HEK293 (cell line): ENCODE results near the gene PFAS.

ENCODE experiments used
- FEZF1 ChIP-seq: fragments of 450-650 bp; formaldehyde crosslinking; IDR thresholded peaks from 2 replicates; pipeline ENCODE4 v1.5.1; 2016; ENCODE audit warnings: missing biosample characterization, missing genetic modification characterization
- GFI1B ChIP-seq: fragments of 450-650 bp; formaldehyde crosslinking; IDR thresholded peaks from 2 replicates; pipeline ENCODE4 v1.5.1; 2016; ENCODE audit warnings: missing biosample characterization, missing genetic modification characterization
- GLI2 ChIP-seq: fragments of 450-650 bp; formaldehyde crosslinking; IDR thresholded peaks from 2 replicates; pipeline ENCODE4; 2017; ENCODE audit warnings: missing biosample characterization, missing genetic modification characterization, low read depth, borderline replicate concordance
- HOXD13 ChIP-seq: sonication (generic); formaldehyde crosslinking; IDR thresholded peaks from 2 replicates; pipeline ENCODE4 v1.8.0; 2022; ENCODE audit warnings: missing genetic modification reagents, borderline replicate concordance
- OSR2 ChIP-seq: fragments of 450-650 bp; formaldehyde crosslinking; IDR thresholded peaks from 2 replicates; pipeline ENCODE4 v1.5.1; 2016; ENCODE audit warnings: missing biosample characterization, missing genetic modification characterization
- SCRT2 ChIP-seq: fragments of 450-650 bp; formaldehyde crosslinking; IDR thresholded peaks from 2 replicates; pipeline ENCODE4 v1.5.1; 2016; ENCODE audit warnings: missing biosample characterization, missing genetic modification characterization
- ZNF132 ChIP-seq: fragments of 450-650 bp; formaldehyde crosslinking; IDR thresholded peaks from 2 replicates; pipeline ENCODE4 v1.5.1; 2017; ENCODE audit warnings: missing biosample characterization, missing genetic modification characterization, borderline replicate concordance
- ZNF133 ChIP-seq: fragments of 450-650 bp; formaldehyde crosslinking; IDR thresholded peaks from 2 replicates; pipeline ENCODE4 v1.5.1; 2016; ENCODE audit warnings: missing biosample characterization, missing genetic modification characterization
- ZNF174 ChIP-seq: fragments of 450-650 bp; formaldehyde crosslinking; IDR thresholded peaks from 2 replicates; pipeline ENCODE4 v1.5.0; 2017; ENCODE audit warnings: missing biosample characterization, mild to moderate bottlenecking, missing genetic modification characterization
- ZNF175 ChIP-seq: fragments of 450-650 bp; formaldehyde crosslinking; IDR thresholded peaks from 2 replicates; pipeline ENCODE4 v1.5.1; 2016; ENCODE audit warnings: missing biosample characterization, missing genetic modification characterization
- ZNF214 ChIP-seq: fragments of 450-650 bp; formaldehyde crosslinking; IDR thresholded peaks from 2 replicates; pipeline ENCODE4 v1.5.1; 2017; ENCODE audit warnings: missing biosample characterization, mild to moderate bottlenecking, missing genetic modification characterization, borderline replicate concordance
- ZNF311 ChIP-seq: fragments of 450-650 bp; formaldehyde crosslinking; IDR thresholded peaks from 2 replicates; pipeline ENCODE4 v1.5.1; 2017; ENCODE audit warnings: missing biosample characterization, missing genetic modification characterization, borderline replicate concordance
- ZNF366 ChIP-seq: fragments of 450-650 bp; formaldehyde crosslinking; conservative IDR thresholded peaks from 2 replicates; pipeline ENCODE4 v1.5.1; 2016; ENCODE audit warnings: missing biosample characterization, missing genetic modification characterization
- ZNF701 ChIP-seq: fragments of 450-650 bp; formaldehyde crosslinking; IDR thresholded peaks from 2 replicates; pipeline ENCODE4 v1.5.1; 2016; ENCODE audit warnings: missing biosample characterization, missing genetic modification characterization
- ZNF768 ChIP-seq: fragments of 450-650 bp; formaldehyde crosslinking; IDR thresholded peaks from 2 replicates; pipeline ENCODE4 v1.5.1; 2018; ENCODE audit warnings: missing biosample characterization, mild to moderate bottlenecking, missing genetic modification characterization
- TF ChIP-seq, protein P1 (sequence below): fragments of 450-650 bp; formaldehyde crosslinking; IDR thresholded peaks from 2 replicates; pipeline ENCODE4 v1.5.1; 2017; ENCODE audit warnings: missing biosample characterization, missing genetic modification characterization
- TF ChIP-seq, protein P2 (sequence below): fragments of 450-650 bp; formaldehyde crosslinking; IDR thresholded peaks from 2 replicates; pipeline ENCODE4 v1.5.1; 2016; ENCODE audit warnings: missing biosample characterization, missing genetic modification characterization
- TF ChIP-seq, protein P3 (sequence below): fragments of 450-650 bp; formaldehyde crosslinking; IDR thresholded peaks from 2 replicates; pipeline ENCODE4 v1.5.1; 2016; ENCODE audit warnings: missing biosample characterization, missing genetic modification characterization, borderline replicate concordance
- TF ChIP-seq, protein P4 (sequence below): fragments of 450-650 bp; formaldehyde crosslinking; IDR thresholded peaks from 2 replicates; pipeline ENCODE4 v1.5.1; 2016; ENCODE audit warnings: missing biosample characterization, missing genetic modification characterization
- TF ChIP-seq, protein P5 (sequence below): fragments of 450-650 bp; formaldehyde crosslinking; IDR thresholded peaks from 2 replicates; pipeline ENCODE4 v1.5.1; 2016; ENCODE audit warnings: missing biosample characterization, missing genetic modification characterization
- TF ChIP-seq, protein P6 (sequence below): fragments of 450-650 bp; formaldehyde crosslinking; IDR thresholded peaks from 2 replicates; pipeline ENCODE4 v1.5.1; 2016; ENCODE audit warnings: missing biosample characterization, missing genetic modification characterization
- TF ChIP-seq, protein P7 (sequence below): fragments of 450-650 bp; formaldehyde crosslinking; IDR thresholded peaks from 2 replicates; pipeline ENCODE4 v1.5.1; 2016; ENCODE audit warnings: missing biosample characterization, missing genetic modification characterization

PFAS gene

DNA sequence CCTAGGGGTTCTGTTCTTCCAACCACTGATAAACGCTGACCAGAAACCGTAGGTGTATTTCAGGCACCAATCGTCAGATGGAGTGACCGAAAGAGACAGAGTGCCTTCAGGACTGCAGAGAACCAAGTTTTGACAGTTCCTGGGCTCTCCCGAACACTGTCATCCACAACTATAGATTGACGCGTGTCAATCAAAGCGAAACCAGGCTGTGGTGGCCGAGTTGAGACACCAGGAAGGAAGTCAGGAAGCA is 26.8 kb upstream of the PFAS start (continued):
- TF ChIP-seq, protein P1, sequence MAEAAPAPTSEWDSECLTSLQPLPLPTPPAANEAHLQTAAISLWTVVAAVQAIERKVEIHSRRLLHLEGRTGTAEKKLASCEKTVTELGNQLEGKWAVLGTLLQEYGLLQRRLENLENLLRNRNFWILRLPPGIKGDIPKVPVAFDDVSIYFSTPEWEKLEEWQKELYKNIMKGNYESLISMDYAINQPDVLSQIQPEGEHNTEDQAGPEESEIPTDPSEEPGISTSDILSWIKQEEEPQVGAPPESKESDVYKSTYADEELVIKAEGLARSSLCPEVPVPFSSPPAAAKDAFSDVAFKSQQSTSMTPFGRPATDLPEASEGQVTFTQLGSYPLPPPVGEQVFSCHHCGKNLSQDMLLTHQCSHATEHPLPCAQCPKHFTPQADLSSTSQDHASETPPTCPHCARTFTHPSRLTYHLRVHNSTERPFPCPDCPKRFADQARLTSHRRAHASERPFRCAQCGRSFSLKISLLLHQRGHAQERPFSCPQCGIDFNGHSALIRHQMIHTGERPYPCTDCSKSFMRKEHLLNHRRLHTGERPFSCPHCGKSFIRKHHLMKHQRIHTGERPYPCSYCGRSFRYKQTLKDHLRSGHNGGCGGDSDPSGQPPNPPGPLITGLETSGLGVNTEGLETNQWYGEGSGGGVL (tag by site-specific recombination), result no peak
- TF ChIP-seq GLI2 (tag by site-specific recombination), result no peak
- no peak for TF ChIP-seq HOXD13
- peak; percentile 92 for TF ChIP-seq ZNF366
- TF ChIP-seq, protein P2, sequence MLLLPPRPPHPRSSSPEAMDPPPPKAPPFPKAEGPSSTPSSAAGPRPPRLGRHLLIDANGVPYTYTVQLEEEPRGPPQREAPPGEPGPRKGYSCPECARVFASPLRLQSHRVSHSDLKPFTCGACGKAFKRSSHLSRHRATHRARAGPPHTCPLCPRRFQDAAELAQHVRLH, result no peak
- no peak for TF ChIP-seq ZNF174 (tag by site-specific recombination)
- TF ChIP-seq GFI1B (tag by site-specific recombination), result no peak
- no peak for TF ChIP-seq FEZF1 (tag by site-specific recombination)
- TF ChIP-seq, protein P3, sequence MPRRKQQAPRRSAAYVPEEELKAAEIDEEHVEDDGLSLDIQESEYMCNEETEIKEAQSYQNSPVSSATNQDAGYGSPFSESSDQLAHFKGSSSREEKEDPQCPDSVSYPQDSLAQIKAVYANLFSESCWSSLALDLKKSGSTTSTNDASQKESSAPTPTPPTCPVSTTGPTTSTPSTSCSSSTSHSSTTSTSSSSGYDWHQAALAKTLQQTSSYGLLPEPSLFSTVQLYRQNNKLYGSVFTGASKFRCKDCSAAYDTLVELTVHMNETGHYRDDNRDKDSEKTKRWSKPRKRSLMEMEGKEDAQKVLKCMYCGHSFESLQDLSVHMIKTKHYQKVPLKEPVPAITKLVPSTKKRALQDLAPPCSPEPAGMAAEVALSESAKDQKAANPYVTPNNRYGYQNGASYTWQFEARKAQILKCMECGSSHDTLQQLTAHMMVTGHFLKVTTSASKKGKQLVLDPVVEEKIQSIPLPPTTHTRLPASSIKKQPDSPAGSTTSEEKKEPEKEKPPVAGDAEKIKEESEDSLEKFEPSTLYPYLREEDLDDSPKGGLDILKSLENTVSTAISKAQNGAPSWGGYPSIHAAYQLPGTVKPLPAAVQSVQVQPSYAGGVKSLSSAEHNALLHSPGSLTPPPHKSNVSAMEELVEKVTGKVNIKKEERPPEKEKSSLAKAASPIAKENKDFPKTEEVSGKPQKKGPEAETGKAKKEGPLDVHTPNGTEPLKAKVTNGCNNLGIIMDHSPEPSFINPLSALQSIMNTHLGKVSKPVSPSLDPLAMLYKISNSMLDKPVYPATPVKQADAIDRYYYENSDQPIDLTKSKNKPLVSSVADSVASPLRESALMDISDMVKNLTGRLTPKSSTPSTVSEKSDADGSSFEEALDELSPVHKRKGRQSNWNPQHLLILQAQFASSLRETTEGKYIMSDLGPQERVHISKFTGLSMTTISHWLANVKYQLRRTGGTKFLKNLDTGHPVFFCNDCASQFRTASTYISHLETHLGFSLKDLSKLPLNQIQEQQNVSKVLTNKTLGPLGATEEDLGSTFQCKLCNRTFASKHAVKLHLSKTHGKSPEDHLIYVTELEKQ (tag by site-specific recombination), result peak; percentile 100
- TF ChIP-seq ZNF133 (tag by site-specific recombination), result no peak
- no peak for TF ChIP-seq ZNF701 (tag by site-specific recombination)
- TF ChIP-seq, protein P4, sequence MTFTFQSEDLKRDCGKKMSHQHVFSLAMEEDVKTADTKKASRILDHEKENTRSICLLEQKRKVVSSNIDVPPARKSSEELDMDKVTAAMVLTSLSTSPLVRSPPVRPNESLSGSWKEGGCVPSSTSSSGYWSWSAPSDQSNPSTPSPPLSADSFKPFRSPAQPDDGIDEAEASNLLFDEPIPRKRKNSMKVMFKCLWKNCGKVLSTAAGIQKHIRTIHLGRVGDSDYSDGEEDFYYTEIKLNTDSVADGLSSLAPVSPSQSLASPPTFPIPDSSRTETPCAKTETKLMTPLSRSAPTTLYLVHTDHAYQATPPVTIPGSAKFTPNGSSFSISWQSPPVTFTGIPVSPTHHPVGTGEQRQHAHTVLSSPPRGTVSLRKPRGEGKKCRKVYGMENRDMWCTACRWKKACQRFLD (tag by site-specific recombination), result no peak
- TF ChIP-seq, protein P5, sequence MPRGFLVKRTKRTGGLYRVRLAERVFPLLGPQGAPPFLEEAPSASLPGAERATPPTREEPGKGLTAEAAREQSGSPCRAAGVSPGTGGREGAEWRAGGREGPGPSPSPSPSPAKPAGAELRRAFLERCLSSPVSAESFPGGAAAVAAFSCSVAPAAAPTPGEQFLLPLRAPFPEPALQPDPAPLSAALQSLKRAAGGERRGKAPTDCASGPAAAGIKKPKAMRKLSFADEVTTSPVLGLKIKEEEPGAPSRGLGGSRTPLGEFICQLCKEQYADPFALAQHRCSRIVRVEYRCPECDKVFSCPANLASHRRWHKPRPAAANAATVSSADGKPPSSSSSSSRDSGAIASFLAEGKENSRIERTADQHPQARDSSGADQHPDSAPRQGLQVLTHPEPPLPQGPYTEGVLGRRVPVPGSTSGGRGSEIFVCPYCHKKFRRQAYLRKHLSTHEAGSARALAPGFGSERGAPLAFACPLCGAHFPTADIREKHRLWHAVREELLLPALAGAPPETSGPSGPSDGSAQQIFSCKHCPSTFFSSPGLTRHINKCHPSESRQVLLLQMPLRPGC (tag by site-specific recombination), result no peak
- no peak for TF ChIP-seq ZNF175 (tag by site-specific recombination)
- no peak for TF ChIP-seq ZNF132 (tag by site-specific recombination)
- TF ChIP-seq OSR2 (tag by site-specific recombination), result no peak
- TF ChIP-seq, protein P6, sequence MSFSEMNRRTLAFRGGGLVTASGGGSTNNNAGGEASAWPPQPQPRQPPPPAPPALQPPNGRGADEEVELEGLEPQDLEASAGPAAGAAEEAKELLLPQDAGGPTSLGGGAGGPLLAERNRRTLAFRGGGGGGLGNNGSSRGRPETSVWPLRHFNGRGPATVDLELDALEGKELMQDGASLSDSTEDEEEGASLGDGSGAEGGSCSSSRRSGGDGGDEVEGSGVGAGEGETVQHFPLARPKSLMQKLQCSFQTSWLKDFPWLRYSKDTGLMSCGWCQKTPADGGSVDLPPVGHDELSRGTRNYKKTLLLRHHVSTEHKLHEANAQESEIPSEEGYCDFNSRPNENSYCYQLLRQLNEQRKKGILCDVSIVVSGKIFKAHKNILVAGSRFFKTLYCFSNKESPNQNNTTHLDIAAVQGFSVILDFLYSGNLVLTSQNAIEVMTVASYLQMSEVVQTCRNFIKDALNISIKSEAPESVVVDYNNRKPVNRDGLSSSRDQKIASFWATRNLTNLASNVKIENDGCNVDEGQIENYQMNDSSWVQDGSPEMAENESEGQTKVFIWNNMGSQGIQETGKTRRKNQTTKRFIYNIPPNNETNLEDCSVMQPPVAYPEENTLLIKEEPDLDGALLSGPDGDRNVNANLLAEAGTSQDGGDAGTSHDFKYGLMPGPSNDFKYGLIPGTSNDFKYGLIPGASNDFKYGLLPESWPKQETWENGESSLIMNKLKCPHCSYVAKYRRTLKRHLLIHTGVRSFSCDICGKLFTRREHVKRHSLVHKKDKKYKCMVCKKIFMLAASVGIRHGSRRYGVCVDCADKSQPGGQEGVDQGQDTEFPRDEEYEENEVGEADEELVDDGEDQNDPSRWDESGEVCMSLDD (tag by site-specific recombination), result no peak
- no peak for TF ChIP-seq ZNF311 (tag by site-specific recombination)
- 0 out of 2 replicates have a peak, but pooled peaks have one; percentile 11 for TF ChIP-seq SCRT2
- TF ChIP-seq ZNF214 (tag by site-specific recombination), result no peak
- TF ChIP-seq, protein P7, sequence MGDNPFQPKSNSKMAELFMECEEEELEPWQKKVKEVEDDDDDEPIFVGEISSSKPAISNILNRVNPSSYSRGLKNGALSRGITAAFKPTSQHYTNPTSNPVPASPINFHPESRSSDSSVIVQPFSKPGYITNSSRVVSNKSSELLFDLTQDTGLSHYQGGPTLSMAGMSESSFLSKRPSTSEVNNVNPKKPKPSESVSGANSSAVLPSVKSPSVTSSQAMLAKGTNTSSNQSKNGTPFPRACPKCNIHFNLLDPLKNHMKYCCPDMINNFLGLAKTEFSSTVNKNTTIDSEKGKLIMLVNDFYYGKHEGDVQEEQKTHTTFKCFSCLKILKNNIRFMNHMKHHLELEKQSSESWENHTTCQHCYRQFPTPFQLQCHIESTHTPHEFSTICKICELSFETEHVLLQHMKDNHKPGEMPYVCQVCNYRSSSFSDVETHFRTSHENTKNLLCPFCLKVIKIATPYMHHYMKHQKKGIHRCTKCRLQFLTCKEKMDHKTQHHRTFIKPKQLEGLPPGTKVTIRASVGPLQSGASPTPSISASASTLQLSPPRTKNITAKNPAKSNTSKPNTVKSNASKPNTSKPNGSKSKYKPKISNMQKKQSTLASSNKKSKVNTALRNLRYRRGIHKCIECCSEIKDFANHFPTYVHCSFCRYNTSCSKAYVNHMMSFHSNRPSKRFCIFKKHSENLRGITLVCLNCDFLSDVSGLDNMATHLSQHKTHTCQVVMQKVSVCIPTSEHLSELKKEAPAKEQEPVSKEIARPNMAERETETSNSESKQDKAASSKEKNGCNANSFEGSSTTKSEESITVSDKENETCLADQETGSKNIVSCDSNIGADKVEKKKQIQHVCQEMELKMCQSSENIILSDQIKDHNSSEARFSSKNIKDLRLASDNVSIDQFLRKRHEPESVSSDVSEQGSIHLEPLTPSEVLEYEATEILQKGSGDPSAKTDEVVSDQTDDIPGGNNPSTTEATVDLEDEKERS (tag by site-specific recombination), result no peak
- no peak for TF ChIP-seq ZNF768 (tag by site-specific recombination)
